DND-41 (cell line): ENCODE results near the gene NIP7.

Experiments used
- EZH2 ChIP-seq: IDR thresholded peaks from 3 replicates; pipeline ENCODE4 v1.6.1; 2012; ENCODE audit warnings: borderline replicate concordance, low read depth, mild to moderate bottlenecking, moderate library complexity, low read length, inconsistent platforms; ENCODE audit not compliant: severe bottlenecking
- TF ChIP-seq, protein P1 (sequence below): IDR thresholded peaks from 2 replicates; pipeline ENCODE4 v1.5.1; 2012; ENCODE audit warnings: borderline replicate concordance, low read length, moderate library complexity, mild to moderate bottlenecking; ENCODE audit not compliant: poor library complexity, severe bottlenecking; ENCODE audit errors: extremely low read depth

DNA sequence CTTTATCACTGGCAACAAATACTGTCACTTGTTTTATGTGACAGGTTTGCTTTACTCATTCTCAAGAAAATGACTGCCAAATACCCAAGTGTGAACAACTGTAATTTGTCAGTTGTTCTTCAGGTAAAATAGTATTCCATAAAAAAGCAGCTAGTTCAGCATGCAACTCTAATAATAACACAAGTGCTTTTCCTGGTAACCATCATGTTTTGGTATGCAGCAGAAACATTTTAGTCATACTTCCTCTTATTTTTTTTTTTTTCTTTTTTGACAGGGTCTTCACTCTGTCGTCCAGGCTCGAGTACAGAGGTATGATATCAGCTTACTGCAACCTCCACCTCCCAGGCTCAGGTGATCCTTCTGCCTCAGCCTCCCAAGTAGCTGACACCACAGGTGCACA lies 41.7 kb downstream of the NIP7 start:
- TF ChIP-seq, protein P1, sequence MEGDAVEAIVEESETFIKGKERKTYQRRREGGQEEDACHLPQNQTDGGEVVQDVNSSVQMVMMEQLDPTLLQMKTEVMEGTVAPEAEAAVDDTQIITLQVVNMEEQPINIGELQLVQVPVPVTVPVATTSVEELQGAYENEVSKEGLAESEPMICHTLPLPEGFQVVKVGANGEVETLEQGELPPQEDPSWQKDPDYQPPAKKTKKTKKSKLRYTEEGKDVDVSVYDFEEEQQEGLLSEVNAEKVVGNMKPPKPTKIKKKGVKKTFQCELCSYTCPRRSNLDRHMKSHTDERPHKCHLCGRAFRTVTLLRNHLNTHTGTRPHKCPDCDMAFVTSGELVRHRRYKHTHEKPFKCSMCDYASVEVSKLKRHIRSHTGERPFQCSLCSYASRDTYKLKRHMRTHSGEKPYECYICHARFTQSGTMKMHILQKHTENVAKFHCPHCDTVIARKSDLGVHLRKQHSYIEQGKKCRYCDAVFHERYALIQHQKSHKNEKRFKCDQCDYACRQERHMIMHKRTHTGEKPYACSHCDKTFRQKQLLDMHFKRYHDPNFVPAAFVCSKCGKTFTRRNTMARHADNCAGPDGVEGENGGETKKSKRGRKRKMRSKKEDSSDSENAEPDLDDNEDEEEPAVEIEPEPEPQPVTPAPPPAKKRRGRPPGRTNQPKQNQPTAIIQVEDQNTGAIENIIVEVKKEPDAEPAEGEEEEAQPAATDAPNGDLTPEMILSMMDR = no peak
- TF ChIP-seq EZH2 = no peak
